HG03439 (cell line): Measurements from ENCODE around the gene STRADB.
"Not testable (repeated sequence)": the region's sequence is repeated elsewhere in the genome, so short reads cannot be mapped to it uniquely, and the experiment has no call there.

Experiments
- ATAC-seq: cut with Tn5 transposase; IDR thresholded peaks from one replicate; pipeline ENCODE4 v1.9.1; 2021; ENCODE audit warnings: mild to moderate bottlenecking, moderate library complexity; ENCODE audit not compliant: unreplicated experiment

The STRADB gene

GRCh38 chr2:201451292-201452057 is at the start of gene STRADB, which contains the start of gene TRAK2:
Gene STRADB (plus strand): TSS chr2:201451740. CDS start chr2:201454841, 3,101 bp downstream.
Gene TRAK2 (minus strand): TSS chr2:201451458. CDS start chr2:201420507, 30,951 bp downstream.
- ATAC-seq, result peak; percentile 96

GRCh38 chr2:201401815-201402214 is 49.7 kb upstream of the STRADB start:
- ATAC-seq, result no peak

- ATAC-seq, result no peak
These were observed 48.6 kb upstream of the STRADB start for GRCh38 chr2:201402651-201403562.

- ATAC-seq, result no peak
These were observed 47.7 kb upstream of the STRADB start for GRCh38 chr2:201403880-201404279.

- ATAC-seq, result no peak
These were observed 46.8 kb upstream of the STRADB start for GRCh38 chr2:201404699-201405280.

GRCh38 chr2:201406077-201406662 is 45.4 kb upstream of the STRADB start:
- no peak for ATAC-seq

GRCh38 chr2:201407265-201407664 is 44.3 kb upstream of the STRADB start:
- ATAC-seq, result no peak

- no peak for ATAC-seq
These were observed 42.6 kb upstream of the STRADB start for GRCh38 chr2:201408931-201409330.

- ATAC-seq, result no peak
These were observed 40.1 kb upstream of the STRADB start for GRCh38 chr2:201411421-201411820.

GRCh38 chr2:201413143-201413542 is 38.4 kb upstream of the STRADB start:
- ATAC-seq, result no peak

- ATAC-seq, result no peak
These were observed 38.0 kb upstream of the STRADB start for GRCh38 chr2:201413552-201413951.

- ATAC-seq, result no peak
These were observed 37.2 kb upstream of the STRADB start for GRCh38 chr2:201414099-201415023.

GRCh38 chr2:201415149-201415548 is 36.4 kb upstream of the STRADB start:
- ATAC-seq, result no peak

- ATAC-seq, result no peak
These were observed 32.4 kb upstream of the STRADB start for GRCh38 chr2:201419057-201419635.

GRCh38 chr2:201419986-201420385 is 31.6 kb upstream of the STRADB start:
- ATAC-seq, result no peak

- ATAC-seq, result no peak
These were observed 31.0 kb upstream of the STRADB start for GRCh38 chr2:201420442-201421113.

GRCh38 chr2:201425952-201426351 is 25.6 kb upstream of the STRADB start:
- ATAC-seq, result no peak

GRCh38 chr2:201428366-201428765 is 23.2 kb upstream of the STRADB start:
- ATAC-seq, result not testable (repeated sequence)

- ATAC-seq, result not testable (repeated sequence)
These were observed 21.7 kb upstream of the STRADB start for GRCh38 chr2:201429835-201430234.
